COR-L47 (cell line): Measurements from ENCODE around the gene LRRC8B.
"Not testable (repeated sequence)": the region's sequence is repeated elsewhere in the genome, so short reads cannot be mapped to it uniquely, and the experiment has no call there.

ENCODE experiments used
- DNase-seq: peaks from one replicate; lab custom pipeline; 2025; lab: John Stamatoyannopoulos, UW

The LRRC8B gene

DNA sequence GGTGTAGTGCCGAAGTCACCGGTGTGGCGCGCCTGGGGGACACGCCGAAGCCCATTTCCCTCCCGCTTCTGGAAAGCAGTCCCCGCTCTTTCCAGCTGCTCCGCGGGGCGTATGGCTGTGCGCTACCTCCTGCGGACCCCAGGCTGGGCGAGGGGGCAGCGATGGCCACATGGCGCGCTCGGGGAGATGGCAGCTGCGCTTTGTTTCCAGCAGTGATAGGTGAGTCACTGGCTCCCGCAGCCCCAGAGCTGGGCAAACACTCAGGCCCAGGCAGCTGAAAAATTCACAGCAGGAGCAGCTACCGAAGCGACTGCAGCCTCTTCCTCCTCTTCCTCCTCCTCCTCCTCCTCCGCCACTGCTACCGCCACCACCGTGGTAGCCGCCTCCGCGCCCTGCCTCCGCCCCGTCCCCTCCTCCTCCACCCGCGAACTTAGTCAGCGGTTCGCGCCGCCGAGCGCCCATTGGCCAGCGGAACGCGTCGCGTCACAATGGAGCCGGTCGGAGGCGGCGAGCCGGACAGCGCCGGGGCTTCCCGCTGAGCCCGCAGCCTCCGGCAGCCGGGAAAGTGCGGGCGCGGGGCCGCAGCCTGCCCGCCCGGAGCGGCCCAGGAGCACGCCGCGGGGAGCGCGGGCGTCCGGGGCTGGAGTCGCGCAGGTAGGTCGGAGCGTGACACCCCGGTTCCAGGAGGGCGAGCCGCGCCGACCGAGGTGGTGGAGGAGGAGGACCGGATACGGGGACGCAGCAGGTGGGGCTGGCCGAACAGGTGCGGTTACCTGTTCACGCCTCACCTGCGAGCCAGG lies at the start of gene LRRC8B:
Gene LRRC8B (plus strand): TSS at position 461 of the 800 bp plus-strand sequence. CDS start 57,822 bp downstream, outside the sequence.
- peak; percentile 91 for DNase-seq

DNA sequence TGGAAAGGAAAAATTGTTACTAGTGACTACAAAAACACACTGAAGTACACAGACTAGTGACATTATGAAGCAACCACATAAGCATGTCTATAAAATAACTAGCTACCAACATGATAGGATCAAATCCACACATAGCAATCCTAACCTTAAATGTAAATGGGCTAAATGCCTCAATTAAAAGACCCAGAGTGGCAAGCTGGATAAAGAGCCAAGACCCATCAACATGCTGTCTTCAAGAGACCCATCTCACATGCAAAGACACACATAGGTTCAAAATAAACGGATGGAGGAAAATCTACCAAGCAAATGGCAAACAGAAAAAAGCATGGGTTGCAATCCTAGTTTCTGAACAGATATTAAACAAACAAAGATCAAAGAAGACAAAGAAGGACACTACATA lies 49.4 kb upstream of the LRRC8B start:
- DNase-seq, result no peak

DNA sequence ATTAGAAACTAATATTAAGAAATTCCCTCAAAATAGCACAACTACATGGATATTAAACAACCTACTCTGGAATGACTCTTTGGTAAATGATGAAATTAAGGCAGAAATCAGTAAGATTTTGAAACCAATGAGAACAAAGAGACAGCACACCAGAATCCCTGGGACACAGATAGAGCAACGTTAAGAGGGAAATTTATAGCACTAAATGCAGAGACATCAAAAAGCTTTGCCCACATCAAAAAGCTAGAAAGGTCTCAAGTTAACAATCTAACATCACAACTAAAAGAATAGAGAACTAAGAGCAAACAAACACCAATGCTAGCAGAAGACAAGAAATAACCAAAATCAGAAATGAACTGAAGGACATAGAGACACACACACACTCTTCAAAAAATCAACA lies 48.6 kb upstream of the LRRC8B start:
- DNase-seq, result no peak

DNA sequence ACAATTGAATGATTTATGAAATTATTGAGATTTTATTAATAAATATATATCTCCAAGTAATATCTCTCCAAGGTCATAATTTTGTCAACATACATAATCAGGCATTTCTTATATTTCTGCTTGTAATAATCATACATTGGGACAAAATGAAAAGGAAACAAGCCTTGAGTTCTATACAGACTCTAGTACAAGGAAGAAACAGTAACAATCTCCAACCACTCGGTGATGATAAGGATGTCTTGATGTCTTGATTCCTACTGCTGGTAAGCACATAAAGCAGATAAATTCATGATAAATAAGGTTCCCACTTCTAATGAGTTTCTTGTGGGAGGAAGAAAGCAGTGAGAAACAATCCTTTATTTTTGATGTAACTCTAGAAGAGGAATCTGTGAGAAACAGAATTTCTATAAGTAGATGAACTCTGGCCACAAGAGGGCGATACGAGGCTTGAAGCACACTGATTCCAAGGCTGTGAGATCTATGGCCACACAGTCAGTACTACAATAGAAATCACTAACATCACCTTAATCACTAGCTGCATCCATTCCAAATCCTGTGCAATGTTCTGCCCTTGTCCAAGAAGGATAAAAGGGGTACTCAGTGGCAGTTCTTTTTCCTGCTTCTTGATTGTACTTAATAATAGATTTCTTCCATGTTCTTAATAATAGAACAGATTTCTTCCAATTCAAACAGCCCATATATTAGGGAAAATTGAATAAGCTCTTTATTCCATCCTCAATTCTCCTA lies 41.4 kb upstream of the LRRC8B start:
- peak; percentile 84 for DNase-seq

DNA sequence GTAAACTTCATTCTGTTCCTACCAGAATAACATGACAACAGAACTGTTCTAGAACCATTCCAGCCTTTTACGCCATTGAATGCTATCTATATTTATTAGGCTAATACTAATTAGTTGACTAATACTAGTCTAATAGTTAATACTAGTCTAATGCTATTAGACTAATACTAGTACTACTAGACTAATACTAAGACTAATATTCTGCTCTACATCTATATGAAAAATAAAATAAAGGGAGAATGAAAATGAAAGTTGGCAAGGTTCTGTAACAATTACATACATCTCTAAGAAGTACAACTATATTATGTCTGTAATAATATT lies 40.9 kb upstream of the LRRC8B start:
- no peak for DNase-seq

DNA sequence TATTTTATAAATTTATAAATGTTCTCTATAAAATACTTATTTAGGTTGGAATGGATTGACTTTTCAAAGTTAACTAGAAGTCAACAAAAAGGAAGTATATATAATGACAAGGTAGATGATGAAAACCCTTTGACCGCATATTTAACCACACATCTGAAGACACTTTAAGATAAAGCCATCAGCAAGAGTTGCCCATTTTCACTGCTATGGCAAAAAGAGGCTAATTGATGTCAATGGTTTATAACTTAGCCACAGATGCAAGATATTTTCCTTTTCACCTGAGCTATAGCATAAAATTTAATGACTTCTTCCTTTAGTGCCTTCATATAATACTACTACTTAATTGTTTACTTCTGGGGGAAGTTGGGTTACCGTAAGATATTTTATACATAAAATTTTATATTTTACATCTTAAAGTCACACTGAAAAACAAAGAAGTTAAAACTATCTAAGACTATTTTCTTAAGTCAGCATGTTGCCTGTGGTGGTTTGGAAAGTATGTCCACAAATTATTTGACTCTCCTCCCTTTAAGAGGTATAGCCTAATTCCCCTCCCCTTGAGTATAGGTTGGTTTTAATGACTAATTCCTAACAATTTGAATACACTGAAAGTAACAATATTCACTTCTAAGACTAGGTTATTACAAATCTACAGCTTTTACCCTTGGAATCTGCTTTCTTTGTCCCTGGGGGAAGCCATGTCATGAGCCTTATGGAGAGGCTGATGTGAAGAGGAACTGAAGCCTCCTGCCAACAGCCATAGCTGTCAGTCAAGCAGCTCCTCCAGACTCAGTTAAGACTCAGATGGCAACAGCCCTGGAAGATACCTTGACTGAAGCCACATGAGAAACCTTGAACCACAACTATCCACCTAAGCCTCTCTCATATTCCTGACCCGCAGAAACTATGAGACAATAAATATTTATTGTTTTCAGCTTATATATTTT lies 40.3 kb upstream of the LRRC8B start:
- DNase-seq, result no peak

DNA sequence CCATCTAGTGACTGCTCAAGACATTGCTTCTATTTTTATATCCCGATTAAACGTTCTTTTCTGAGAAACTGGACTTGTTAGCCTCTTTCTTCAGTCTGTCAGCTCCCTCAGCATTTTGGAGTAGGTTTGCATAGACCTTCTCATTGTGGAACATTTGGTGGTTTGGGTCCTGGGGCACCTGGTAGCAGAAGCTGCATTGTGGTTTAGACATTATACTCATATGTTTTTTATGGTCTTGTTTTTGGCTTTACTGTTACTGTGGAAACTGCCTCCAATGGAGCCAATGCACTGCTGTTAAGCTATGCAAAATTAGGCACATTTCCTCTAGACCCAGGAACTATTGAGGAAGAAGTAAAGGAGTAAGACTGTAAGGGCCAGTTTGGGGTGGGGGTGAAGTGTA lies 36.7 kb upstream of the LRRC8B start:
- no peak for DNase-seq

DNA sequence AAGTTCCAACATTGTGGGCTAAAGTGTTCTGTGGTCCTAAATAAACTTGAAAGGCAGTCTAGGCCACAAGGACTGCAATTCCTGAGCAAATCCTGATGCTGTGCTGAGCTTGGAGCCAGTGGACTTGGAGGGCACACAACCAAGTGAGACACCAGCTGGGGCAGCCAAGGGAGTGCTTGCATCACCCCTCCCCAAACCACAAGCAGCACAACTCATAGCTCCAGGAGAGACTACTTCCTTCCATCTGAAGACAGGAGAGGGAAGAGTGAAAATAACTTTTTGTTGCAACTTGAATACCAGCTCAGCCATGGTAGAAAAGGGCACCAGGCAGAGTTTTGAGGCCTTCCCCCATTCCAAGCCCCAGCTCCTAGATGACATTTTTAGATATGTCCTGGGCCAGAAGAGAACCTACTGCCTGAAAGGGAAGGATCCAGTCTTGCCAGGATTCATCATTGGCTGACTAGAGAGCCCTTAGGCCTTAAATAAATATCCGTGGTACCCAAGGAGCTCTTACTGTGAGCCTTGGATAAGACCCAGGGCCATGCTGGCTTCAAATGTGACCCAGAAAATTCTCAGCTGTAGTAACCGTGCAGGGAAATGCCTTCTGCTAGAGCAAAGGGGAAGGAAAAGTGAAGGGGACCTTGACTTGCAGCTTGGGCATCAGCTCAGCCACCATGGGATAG lies 35.4 kb upstream of the LRRC8B start:
- no peak for DNase-seq

DNA sequence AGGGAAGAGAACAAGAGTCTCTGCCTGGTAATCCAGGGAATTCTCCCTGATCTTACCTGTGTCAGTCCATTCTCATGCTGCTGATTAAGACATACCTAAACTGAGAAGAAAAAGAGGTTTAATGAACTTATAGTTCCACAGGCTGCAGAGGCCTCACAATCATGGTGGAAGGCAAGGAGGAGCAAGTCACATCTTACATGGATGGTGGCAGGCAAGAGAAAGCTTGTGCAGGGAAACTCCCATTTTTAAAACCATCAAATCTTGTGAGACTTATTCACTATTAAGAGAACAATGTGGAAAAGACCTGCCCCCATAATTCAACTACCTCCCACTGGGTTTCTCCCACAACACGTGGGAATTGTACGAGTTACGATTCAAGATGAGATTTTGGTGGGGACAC lies 34.2 kb upstream of the LRRC8B start:
- no peak for DNase-seq

DNA sequence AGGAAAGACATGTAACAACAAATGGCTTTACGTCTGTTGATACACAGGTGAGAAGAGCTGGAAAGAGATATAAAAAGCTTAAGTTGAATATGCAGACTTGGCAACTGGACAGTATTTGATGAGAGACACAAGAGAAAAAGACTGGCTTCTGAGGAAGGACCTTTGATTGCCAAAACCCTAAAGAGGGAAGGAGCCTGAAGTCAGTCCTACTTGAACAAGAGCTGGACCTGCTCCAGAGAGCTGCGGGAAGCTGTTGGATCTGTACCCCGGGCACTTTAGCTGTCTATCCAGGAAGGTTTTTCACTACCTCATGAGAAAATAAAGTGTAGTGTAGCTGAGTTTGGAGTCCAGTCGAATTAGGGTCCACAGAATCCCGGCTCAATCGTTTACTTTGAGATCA lies 25.3 kb upstream of the LRRC8B start:
- peak; percentile 76 for DNase-seq

DNA sequence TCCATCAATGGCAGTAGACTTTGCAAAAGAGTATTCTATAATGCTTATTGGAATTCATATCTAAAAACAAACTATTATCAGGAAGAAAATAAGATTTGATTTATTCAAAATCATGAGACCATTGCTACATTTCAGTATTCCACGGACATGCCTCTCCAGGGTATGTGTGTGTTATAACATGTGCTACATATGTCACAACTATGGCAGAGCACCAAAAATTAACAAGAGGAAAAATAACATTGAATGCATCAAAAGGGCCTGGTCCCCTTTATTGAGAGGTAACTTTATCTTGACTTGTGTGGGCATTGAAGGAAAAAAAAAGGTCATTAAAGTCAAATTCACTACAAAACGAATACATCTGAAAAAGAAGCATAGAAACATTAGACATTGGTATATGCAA lies 22.6 kb upstream of the LRRC8B start:
- no peak for DNase-seq

DNA sequence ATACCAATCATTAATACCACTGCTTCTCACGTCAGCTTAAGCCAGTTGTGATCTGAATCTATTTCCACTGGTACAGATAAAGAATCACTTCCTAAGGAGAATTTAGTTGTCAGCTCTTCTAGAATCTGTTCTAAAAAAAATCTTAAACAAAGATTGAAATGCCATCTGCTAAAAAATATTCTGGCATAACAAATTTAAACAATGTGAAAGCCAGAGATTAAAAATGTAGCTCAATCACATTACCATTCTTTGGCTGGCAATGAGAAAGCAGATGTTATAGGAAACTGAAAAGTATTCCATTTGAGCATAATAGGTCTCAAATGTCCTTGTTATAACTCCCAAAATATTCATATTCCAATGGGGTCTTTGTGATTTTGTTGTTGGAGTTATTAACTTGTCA lies 21.7 kb upstream of the LRRC8B start:
- no peak for DNase-seq

DNA sequence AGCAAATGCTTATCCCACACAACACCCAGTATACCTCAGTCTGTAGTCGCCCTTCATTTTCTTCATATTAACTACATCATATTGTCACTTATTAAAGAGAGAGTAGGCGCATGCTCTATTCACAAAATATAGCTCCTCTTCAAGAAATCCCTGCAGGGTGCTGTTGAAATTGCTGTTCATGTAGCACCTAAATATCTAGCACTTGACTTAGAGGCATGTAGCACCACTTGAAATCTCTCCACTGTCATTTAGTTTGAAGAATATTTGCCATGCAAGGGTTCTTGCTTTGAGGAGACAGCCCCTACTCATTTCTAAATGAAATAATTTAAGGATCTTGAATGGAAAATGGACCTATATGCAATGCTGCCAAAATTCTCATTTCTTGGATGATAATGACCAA lies 20.9 kb upstream of the LRRC8B start:
- no peak for DNase-seq

DNA sequence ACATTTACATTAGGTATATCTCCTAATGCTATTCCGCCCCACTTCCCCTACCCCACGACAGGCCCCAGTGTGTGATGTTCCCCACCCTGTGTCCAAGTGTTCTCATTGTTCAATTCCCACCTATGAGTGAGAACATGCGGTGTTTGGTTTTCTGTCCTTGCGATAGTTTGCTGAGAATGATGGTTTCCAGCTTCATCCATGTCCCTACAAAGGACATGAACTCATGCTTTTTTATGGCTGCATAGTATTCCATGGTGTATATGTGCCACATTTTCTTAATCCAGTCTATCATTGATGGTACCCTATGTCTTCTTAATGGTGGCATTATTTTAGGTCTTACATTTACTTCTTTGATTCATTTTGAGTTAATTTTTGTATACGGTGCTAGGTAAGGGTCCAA lies 14.6 kb upstream of the LRRC8B start:
- not testable (repeated sequence) for DNase-seq

DNA sequence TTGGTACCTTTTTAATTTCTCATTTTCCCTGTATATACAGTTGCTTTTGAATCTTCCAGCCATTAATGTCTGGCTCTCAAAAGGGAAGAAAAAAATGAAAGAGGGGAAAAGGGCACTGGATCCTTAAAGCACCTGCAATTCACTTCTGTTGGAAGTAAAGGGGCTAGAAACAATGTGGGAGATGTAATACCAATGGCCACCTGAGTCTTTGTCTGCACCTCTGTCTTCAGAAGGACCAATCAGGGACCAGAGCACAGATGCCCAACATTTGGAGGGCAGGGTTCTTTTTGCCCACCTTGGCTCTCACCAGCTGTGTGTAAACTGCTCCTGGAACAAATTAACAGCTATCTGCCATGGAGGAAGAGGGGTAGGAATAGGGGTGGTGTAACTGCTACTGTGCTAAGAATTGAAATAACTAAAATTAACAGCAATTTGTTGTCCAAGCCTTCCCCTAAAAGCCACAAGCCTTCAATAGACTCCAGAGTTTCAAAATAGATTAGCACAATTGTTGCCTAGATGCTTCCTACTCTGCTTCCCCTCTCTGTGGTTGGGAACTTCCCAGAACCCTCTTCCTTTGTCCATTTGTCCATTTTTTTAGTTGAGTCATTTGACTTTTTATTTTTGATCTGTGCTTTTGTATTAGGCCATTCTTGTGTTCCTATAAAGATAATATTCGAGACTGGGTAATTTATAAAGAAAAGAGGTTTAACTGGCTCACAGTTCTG lies 11.5 kb upstream of the LRRC8B start:
- no peak for DNase-seq

DNA sequence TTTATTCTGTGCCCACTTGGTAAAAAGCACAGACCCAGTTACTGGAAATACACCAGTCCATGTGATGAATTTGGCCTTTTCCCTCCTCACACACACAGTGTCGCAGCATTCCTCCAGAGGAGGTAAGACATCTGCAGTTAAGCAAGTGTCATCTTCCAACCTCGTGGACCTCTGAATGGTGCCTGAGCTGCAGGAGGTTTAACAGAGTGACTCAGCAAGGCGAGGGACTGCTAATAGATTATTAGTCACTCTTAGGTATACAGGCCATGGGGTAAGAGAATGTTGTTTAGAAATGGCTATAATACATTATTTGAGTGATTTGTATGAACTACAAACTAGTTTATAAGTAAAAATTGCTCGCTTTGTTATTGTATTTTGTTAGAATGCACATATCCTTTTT lies 8.6 kb upstream of the LRRC8B start:
- DNase-seq, result no peak

DNA sequence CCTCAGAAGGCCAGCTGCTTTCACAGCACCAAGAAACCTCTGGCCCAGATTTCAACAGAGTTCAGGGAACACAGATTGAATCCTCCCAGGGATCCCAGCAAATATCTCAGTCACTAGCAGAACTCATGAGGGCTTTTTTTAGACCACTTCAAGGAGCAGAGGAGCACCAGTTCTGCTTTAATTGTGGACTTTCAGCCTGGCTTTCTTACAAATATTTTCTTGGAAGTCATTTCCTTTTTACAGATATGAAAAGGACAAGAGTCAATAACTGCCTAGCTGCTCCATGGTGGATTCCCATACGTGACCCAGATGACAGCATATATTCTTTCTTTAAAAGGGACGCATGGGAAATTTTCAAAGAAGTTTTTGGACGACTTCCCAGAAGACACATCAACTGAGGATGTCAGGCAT lies 6.4 kb upstream of the LRRC8B start:
- DNase-seq, result no peak

DNA sequence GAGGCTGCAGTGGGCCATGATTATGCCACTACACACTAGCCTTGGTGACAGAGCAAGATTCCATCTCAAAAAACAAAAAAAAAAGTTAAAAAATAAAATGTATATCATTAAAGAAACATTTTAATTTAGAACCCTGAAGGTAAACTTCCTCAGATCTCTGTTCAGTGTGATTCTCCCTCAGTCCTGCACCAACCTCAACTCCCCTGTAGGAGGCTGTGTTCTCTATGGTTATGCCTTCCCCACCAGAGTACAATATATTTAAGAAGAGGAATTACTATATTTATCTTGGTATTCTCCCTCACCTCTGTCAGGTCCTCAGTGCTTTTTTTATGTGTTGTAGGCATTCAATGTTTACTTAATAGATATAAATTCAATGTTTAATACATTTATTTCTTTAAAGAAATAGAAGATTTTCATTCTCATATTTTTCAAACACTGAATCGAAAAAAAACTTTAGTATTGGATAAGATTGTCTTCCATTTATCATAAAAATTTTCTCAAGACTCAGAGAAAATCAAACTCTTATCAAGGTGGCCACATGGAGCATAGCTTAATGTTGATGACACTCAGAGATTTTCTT lies 4.8 kb upstream of the LRRC8B start:
- DNase-seq, result peak; percentile 3

DNA sequence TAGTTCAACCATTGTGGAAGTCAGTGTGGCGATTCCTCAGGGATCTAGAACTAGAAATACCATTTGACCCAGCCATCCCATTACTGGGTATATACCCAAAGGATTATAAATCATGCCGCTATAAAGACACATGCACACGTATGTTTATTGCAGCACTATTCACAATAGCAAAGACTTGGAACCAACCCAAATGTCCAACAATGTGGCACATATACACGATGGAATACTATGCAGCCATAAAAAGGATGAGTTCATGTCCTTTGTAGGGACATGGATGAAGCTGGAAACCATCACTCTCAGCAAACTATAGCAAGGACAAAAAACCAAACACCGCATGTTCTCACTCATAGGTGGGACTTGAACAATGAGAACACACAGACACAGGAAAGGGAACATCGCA lies 2.7 kb upstream of the LRRC8B start:
- not testable (repeated sequence) for DNase-seq

DNA sequence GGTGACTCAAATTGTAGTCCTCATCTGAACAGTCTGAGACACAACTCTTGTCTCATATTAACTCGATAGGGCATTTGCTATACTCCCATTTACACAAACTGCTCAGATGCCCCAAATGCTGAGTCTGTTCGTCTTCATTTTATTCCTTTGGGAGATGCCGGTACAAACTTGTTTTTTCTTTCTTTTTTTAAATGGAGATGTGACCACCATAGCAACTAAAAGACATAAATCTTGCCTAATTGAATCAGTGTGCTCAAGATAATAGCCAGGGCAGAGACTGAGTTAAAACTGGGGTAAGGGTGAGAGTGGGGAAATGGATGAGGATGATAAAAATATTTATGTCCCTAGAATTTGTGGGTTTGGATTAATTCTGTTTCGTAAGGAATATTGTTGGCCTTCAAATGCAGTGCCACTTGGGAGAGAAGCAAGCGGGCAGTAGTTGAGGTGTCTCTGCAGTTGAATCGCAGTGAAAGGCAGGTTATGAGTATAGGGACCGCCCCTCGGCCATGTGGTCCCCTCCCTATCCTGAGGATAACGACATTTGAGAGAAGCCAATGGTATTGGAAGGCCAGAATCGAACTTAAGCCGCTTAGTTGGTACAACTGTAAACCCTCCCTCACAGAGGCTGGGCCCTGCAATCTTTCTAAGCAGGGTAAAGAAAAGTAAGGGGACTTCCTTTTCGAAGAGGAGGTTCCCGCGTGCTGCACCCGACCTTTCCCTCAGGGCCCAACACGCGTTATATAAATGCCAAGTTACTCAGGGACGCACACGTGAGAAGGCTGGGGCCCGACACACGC lies 859 bp upstream of the LRRC8B start:
- DNase-seq, result peak; percentile 88
